IPS-20b (cell line): ENCODE measurements around the gene PTPRN2.
"Not testable (repeated sequence)": the region's sequence is repeated elsewhere in the genome, so short reads cannot be mapped to it uniquely, and the experiment has no call there.

Source experiments
- H3K27ac ChIP-seq: one replicate; pipeline ENCODE4 v1.5.1; 2013; ENCODE audit warnings: low read length
- H3K27me3 ChIP-seq: 2 replicates; pipeline ENCODE4 v1.6.1; 2013; ENCODE audit warnings: mild to moderate bottlenecking, low read length, inconsistent platforms; ENCODE audit not compliant: insufficient read depth
- H3K36me3 ChIP-seq: 2 replicates; pipeline ENCODE4 v1.6.1; 2013; ENCODE audit warnings: low read depth, mild to moderate bottlenecking, inconsistent platforms, low read length, moderate library complexity; ENCODE audit not compliant: insufficient read depth
- H3K4me1 ChIP-seq: 2 replicates; pipeline ENCODE4 v1.6.1; 2013; ENCODE audit warnings: mild to moderate bottlenecking, control low read depth, inconsistent platforms, low read length, moderate library complexity; ENCODE audit not compliant: insufficient read depth
- H3K4me3 ChIP-seq: 2 replicates; pipeline ENCODE4 v1.5.1; 2013; ENCODE audit warnings: mild to moderate bottlenecking, low read length, inconsistent platforms
- H3K9ac ChIP-seq: 2 replicates; pipeline ENCODE4 v1.6.1; 2013; ENCODE audit warnings: low read depth, mild to moderate bottlenecking, inconsistent platforms, low read length, moderate library complexity
- H3K9me3 ChIP-seq: 2 replicates; pipeline ENCODE4 v1.6.1; 2013; ENCODE audit warnings: mild to moderate bottlenecking, low read depth, low read length, inconsistent platforms; ENCODE audit not compliant: insufficient read depth

Gene PTPRN2

DNA sequence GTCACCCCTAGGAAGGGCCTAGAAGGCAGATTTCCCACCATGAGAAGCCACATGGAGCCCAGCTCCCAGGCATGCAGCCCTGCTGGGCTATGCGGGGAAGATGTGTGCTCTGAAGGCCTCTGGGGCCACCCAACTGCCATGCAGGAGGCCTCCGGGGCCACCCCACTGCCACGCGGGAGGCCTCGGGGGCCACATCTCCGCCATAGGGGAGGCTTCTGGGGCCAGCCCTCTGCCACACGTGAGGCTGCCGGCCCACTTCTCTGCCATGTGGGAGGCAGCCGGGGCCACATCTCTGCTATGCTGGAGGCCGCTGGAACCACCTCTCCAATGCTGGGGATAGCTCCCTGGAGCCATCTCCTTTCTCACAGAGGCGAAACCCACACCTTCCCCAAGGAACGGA is 799.0 kb downstream of the PTPRN2 start:
- Histone ChIP-seq H3K9ac (no peak overlapping the region), H3K27me3 (no peaks in the 10 kb centered on the region), H3K36me3 (no peaks in the 10 kb centered on the region), H3K4me1 (no peaks in the 10 kb centered on the region), H3K27ac (no peak overlapping the region), H3K4me3 (no peak overlapping the region), H3K9me3 (peaks cover 31% of the 10 kb centered on the region)

DNA sequence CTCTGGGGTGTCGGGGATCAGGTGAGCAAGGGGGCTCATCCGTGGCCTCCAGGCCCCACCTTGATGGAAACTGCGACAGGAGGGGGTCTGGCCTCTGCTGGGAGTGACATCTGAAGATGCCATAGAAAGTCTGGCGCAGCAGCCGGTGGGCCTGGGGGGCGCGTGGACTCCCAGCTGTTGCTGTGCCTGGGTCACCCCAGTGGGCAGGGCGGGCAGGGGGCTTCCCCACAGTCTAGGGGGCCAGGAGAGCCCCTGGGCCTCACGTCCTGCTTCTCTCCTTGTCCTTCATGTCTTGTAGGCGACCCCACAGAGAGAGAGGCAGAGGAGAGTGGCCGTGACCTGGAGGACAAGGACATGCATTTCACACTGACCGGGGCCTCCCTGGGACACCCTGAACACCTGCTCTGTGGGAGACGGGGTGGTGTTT is 800.3 kb downstream of the PTPRN2 start:
- no peak overlapping the region for H3K27ac ChIP-seq
- no peak overlapping the region for H3K4me3 ChIP-seq
- no peak overlapping the region for H3K9ac ChIP-seq
- no peaks in the 10 kb centered on the region for H3K27me3 ChIP-seq
- no peaks in the 10 kb centered on the region for H3K4me1 ChIP-seq
- H3K36me3 ChIP-seq = no peaks in the 10 kb centered on the region
- H3K9me3 ChIP-seq = peaks cover 34% of the 10 kb centered on the region

DNA sequence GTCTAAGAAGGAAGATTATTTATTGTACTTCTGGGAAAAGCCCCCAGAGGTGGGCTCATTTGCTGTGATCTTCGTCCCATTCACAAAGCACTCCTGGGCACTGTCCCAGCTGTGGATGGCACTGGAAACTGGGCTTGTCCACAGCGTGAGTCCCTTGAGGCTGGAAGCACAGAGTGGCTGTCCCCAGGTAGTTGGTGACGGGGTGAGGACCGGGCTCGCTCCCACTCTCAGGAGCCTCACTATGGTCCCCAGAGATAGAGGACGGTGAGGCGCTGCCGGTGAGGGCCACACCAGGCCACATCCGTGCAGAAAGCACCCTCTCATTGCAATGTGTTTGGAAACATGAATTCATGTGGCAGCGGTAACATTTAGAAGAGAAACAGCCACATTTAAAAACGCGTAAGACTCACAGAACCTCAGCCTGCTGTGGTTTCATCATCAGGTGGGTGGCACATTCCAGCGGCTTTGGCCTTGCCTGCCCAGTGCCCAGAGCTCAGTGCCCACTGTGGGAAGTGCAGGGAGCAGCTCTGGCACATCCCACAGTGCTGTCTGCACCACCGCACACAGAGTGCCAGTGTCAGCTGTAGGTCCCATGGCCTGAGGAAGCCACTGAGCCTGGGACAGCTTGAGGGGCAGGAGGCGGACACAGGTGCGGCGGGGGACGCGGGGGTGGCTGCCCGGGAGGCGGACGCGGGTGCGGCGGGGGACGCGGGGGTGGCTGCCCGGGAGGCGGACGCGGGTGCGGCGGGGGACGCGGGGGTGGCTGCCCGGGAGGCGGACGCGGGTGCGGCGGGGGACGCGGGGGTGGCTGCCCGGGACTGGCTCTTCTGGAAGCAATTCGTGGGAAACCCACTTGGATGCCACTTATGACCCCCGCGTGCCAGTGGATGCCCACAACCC is 801.0 kb downstream of the PTPRN2 start:
- Histone ChIP-seq H3K4me1 (no peaks in the 10 kb centered on the region), H3K9ac (no peak overlapping the region), H3K4me3 (no peak overlapping the region), H3K27me3 (no peaks in the 10 kb centered on the region), H3K36me3 (no peaks in the 10 kb centered on the region), H3K27ac (no peak overlapping the region), H3K9me3 (peaks cover 36% of the 10 kb centered on the region)

- peaks cover 42% of the 10 kb centered on the region for H3K9me3 ChIP-seq
- no peak overlapping the region for H3K27ac ChIP-seq
- no peak overlapping the region for H3K9ac ChIP-seq
- no peaks in the 10 kb centered on the region for H3K36me3 ChIP-seq
- no peak overlapping the region for H3K4me3 ChIP-seq
- H3K4me1 ChIP-seq = no peaks in the 10 kb centered on the region
- no peaks in the 10 kb centered on the region for H3K27me3 ChIP-seq
Observed at GRCh38 chr7:157785486-157786186, 802.0 kb downstream of the PTPRN2 start.

DNA sequence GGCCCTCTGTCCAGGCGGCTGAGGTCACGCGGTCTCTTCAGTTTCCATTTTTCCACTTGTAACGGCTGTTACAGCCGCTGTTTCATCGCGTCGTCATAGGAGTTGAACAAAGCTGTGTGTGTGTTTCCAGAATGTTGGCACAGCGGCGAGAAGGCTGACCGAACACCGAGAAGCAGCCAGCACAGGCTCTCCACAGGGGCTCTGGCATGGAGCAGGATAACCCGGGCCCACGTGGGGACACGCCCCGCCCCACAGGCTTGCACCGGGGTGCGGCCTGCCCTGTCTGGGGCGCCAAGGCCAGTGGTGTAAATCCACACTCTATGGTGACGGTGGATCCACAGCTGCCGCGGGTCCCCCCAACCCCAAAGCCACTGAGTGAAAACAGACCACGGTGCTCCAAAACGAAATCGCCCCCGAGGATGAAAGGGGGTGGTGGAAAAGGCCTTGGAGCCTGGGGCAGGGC is 802.6 kb downstream of the PTPRN2 start:
- H3K27me3 ChIP-seq = no peaks in the 10 kb centered on the region
- H3K4me3 ChIP-seq = no peak overlapping the region
- H3K9me3 ChIP-seq = peaks cover 45% of the 10 kb centered on the region
- no peak overlapping the region for H3K27ac ChIP-seq
- H3K36me3 ChIP-seq = no peaks in the 10 kb centered on the region
- no peak overlapping the region for H3K9ac ChIP-seq
- no peaks in the 10 kb centered on the region for H3K4me1 ChIP-seq

- Histone ChIP-seq H3K4me1 (no peaks in the 10 kb centered on the region), H3K36me3 (no peaks in the 10 kb centered on the region), H3K27ac (no peak overlapping the region), H3K9ac (no peak overlapping the region), H3K9me3 (peaks cover 44% of the 10 kb centered on the region), H3K4me3 (no peak overlapping the region), H3K27me3 (no peaks in the 10 kb centered on the region)
Observed at GRCh38 chr7:157784041-157784835, 803.4 kb downstream of the PTPRN2 start.

GRCh38 chr7:157782041-157782440 is 805.6 kb downstream of the PTPRN2 start:
- no peak overlapping the region for H3K9ac ChIP-seq
- H3K27ac ChIP-seq = no peak overlapping the region
- no peak overlapping the region for H3K4me3 ChIP-seq
- H3K36me3 ChIP-seq = no peaks in the 10 kb centered on the region
- H3K27me3 ChIP-seq = peaks cover 3% of the 10 kb centered on the region; the same call in 1 of the 2 replicates
- no peaks in the 10 kb centered on the region for H3K4me1 ChIP-seq
- peaks cover 62% of the 10 kb centered on the region for H3K9me3 ChIP-seq

DNA sequence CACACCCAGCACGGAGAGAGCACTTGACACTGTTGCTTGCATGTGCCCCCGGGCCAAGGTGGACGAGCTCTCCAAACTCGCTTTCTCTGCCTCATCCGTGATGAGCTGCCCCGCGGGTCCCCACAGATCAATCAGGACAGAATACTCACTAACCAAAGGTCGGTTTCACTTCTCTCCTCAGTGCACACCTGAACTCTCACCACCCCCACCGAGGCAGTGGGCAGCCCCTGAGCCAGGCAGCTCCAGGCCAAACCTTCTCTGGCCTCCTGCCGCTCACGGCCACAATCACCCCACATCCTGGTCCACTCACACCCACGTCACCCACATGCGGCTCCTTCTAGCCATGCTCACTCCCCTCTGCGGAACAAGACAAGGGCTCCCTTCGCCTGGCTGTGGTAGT is 806.9 kb downstream of the PTPRN2 start:
- H3K9me3 ChIP-seq = peaks cover 58% of the 10 kb centered on the region
- H3K27me3 ChIP-seq = peaks cover 3% of the 10 kb centered on the region
- no peak overlapping the region for H3K4me3 ChIP-seq
- H3K27ac ChIP-seq = no peak overlapping the region
- H3K36me3 ChIP-seq = no peaks in the 10 kb centered on the region
- no peak overlapping the region for H3K9ac ChIP-seq
- H3K4me1 ChIP-seq = no peaks in the 10 kb centered on the region

DNA sequence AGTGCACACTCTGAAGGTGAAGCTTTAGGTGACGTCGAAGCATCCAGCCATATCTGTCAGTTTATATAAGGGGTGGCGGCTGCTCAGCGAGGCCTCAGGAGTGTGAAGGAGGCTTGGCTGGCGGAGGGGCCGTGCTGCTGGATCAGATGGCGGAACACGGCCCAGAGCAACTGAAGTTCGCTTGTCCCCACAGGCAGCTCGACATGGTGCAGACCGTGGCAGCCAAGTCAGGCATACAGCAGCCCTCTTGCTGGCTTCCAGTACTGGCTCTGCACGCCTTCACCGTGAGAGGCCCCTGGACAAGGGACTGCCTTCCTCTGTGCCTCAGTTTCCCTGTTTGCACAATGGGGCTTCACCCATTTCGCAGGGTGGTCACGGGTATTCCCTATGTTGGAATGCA is 807.3 kb downstream of the PTPRN2 start:
- H3K9ac ChIP-seq = no peak overlapping the region
- peaks cover 58% of the 10 kb centered on the region for H3K9me3 ChIP-seq
- no peaks in the 10 kb centered on the region for H3K4me1 ChIP-seq
- H3K36me3 ChIP-seq = no peaks in the 10 kb centered on the region
- peaks cover 3% of the 10 kb centered on the region for H3K27me3 ChIP-seq
- H3K4me3 ChIP-seq = no peak overlapping the region
- H3K27ac ChIP-seq = no peak overlapping the region

DNA sequence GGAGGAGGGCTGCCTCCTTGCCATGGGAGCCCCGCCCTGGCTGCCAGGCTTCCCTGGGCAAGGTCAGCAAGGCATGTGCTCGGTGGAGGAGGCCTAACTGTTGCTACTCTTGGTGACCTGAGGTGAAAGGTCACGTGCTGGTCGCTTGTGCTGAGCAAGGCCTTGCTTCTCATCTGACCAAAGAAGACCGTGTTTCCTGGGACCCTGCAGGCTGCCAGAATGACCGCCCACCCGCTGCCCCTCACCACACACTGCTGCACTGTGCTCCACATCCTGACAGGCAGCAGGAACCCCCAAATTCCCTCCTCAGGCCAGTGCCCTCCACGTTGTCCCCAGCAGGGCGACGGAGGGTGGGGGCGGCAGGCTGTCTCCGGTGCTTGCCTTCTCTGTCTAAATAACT is 808.4 kb downstream of the PTPRN2 start:
- Histone ChIP-seq H3K9ac (no peak overlapping the region), H3K9me3 (peaks cover 69% of the 10 kb centered on the region), H3K27ac (no peak overlapping the region), H3K36me3 (no peaks in the 10 kb centered on the region), H3K27me3 (peaks cover 3% of the 10 kb centered on the region), H3K4me1 (no peaks in the 10 kb centered on the region), H3K4me3 (no peak overlapping the region)

GRCh38 chr7:157777194-157777762 is 810.3 kb downstream of the PTPRN2 start:
- not testable (repeated sequence) for H3K4me1 ChIP-seq, H3K9ac ChIP-seq, H3K4me3 ChIP-seq, H3K27ac ChIP-seq, H3K27me3 ChIP-seq, H3K36me3 ChIP-seq
- peaks cover 74% of the 10 kb centered on the region for H3K9me3 ChIP-seq
